HG02938 (cell line): ENCODE data around the gene PON1.

ENCODE experiments used
- ATAC-seq: cut with Tn5 transposase; IDR thresholded peaks from one replicate; pipeline ENCODE4 v1.9.1; 2021; ENCODE audit warnings: mild to moderate bottlenecking, moderate library complexity; ENCODE audit not compliant: unreplicated experiment

PON1 gene

DNA sequence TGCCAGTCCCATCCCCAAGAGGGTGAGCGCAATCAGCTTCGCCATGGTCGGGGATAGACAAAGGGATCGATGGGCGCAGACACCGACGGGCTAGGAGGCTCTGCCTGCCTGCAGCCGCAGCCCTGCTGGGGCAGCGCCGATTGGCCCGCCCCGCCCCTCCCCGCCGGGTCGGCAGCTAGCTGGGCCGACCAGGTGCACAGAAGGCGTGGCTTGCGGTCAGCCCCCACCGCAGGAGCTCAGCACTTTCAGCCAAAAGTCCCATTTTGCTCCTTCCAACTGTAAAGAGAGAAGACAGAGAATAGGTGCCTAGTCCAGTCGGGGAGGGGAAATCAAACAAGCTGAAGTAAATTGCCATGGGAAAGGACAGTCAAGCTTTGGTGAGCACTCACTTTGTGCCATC is at the start of gene PON1:
PON1 (minus strand) TSS at position 102 of the 400 bp plus-strand sequence; CDS start at position 45, 57 bp downstream.
- no peak for ATAC-seq

DNA sequence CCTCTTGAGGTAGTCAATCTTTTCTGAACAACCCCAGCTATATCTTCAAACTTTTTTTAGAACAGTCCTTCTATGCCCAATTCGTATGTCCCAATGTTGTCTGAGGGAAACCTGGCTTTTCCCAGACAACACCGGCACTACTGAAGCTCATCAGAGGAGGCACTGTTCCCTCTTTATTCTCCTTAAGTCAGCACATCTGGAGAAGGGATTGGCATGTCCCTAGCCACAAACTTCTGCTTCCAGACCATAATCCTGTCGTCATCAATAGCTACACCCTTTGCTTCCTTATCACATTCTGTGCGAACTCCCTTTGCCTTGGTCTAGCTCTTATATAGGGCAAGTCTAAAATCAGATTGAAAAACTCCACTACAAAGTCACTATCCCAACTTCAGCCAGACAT is 49.0 kb upstream of the PON1 start:
- ATAC-seq, result no peak

DNA sequence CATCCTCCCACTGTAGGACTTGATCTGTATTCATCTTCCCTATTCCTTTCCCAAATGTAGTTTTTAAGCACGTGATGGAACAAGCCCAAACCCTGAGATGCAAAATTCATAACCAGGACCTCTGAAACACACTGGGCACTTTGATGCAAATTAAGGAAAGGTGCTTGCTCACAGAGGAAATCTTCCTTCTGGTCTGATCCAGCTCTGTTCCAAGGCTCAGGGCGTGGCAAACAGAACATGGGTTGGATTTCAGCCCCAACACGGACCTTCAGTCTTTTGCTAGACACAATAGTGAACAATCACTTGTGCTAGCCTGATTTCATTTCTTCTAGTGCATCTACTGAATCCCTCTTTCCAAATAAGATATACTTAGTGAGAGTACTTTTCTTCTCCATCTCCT is 43.9 kb upstream of the PON1 start:
- no peak for ATAC-seq

DNA sequence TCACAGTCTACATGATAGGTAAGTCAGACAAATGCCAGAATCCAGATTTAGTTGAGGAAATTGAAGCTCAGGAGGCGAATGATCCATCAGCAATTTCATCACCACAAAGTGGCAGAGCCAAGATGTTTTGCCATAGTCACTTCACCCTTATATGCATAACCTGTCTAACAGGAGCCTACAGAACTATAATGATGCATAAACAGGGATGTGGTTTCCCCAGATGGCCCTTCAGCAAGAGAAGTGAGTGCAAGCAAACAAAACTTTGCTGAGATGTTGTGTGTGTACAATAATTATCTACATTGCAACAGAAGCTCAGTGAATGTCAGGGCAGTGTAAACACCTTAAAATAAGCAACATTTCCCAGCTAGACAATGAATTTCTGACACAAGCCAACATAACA is 43.3 kb upstream of the PON1 start:
- no peak for ATAC-seq

DNA sequence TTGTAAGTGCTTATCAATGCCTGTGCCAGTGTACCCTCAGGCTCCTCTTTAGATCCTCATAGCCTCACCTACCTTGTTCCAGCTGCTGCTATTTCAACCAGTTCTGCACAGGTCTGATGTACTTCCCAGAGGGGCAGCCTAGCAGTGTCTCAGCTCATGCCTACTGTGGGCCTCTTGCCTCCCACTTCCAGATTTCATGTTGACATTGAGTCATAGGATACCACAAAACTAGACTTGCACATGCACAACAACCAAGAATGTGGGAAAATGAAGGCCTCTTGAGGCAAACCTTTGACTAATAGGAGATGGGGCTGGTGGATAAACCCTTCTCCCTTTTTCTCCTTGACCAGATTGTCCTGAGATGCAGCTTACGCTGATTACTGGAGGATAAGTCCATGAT is 40.8 kb upstream of the PON1 start:
- no peak for ATAC-seq

DNA sequence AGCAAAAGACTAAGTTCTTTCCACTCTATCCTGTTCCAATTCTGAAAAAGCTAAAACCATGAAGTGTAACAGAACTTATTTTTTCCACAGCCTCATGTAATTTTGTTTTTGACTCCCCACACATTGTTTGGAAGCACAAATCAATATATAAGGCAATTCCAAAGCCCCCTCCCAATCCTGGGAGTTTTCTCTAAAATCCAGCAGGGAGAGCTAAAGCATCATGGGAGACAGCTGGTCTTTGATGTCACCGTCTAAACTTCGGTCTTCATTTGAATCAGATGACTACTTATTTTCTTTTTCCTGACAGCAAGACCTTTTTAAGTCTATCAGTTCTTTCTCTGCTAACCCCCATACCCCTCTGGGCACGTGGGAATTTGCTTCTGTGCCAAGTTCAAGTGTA is 33.3 kb upstream of the PON1 start:
- no peak for ATAC-seq

DNA sequence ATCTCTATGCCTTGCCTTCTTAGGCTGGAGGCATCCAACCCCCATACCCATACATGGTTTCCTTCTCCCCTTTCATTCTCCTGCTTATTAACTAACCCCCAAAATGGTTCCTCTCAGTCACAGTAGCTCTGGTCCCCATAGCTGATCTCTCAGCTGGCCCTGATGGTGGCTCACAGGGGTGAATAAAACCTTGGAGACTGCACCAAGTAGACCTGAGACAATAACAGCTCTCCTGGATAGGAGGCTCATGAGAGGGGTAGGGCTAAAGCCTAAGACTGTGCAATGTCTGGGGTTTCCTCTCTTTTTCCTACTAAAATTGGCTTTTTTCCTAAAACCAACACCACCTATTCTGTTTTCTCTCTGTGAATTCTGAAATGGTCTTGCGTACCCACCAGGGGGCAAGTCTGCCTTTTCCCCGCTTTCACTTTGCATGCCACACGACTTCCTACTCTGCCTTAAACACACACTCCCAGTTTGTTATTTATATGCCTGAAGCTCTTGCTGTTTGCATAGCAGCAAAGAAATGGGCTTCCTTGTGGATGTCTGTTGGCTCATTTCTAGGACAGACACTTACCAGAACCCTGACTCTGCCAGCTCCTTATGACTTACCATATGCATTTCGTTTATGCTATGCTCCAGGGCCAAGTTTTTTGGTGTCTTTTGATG is 18.4 kb upstream of the PON1 start:
- no peak for ATAC-seq

DNA sequence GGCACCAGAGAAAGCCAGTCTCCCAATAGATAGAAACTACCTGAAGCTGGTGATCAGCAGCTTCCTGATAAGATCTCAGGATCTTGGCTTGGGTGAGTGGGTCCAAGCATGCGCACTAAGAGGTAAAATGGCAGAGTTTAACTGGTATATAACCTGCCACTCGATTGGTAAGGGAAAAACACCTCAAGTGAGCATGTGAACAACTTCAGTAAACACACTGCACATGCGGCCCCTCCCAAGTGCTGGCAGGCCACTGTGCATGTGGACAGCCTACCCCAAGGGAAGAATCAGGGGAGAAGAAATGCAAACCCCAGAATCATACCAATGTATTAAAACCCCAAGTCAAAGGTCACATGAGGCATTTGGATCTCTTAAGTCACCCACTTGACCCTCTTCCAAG is 17.7 kb upstream of the PON1 start:
- no peak for ATAC-seq

DNA sequence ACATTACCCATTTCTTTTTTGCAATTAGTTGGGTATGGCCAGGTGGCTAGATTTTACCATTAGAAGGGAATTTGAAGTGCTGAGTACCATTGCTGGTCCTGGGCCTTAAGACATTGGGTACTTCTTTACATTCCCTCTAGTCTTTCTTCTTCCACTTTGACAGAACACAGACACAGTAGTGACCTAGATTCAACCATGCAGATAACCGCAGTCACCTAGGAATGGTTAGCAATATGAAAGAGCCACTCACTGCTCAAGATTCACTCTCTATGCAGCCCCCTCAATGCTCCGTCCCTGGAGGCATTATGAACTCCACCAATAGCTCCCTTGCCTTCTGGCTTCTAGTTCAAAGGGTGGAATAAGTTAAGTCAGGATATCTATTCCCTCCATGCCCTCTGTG is 16.2 kb upstream of the PON1 start:
- ATAC-seq, result no peak

DNA sequence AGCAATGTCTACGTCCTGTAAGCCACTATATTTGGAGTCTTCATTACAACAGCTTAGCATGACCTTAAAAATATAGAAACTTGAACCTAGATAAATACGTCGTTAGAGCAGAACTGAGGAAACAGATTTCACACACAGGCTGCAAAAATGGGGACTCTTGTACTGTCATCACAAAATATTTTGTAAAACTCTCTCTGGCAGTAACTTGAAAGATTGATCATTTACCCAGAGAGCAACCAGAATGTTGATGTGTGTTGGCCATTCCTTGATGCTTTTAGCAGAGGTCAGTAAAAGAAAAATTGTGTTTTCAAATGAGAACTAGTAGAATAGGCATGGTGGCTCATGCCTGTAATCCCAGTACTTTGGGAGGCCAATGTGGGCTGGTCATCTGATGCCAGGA is 14.5 kb upstream of the PON1 start:
- no peak for ATAC-seq

DNA sequence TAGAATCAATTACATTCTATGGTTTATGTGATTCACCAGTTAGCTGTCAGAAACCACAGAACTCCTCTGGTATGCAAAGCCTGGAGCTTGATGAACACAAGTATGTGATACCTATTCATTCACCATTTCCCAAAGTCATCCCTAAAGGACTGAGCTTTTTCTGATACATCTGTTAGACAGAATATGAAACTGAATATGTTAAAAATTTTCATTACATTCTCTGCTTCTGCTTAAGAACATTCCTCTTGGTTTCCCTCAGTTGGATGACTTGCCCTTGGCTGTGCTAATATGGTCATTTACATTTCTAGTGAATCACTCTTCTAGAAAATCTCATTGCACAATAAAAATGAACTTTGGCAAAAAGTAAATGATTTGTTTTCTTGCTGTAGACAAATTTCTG is 10.8 kb upstream of the PON1 start:
- ATAC-seq, result no peak

DNA sequence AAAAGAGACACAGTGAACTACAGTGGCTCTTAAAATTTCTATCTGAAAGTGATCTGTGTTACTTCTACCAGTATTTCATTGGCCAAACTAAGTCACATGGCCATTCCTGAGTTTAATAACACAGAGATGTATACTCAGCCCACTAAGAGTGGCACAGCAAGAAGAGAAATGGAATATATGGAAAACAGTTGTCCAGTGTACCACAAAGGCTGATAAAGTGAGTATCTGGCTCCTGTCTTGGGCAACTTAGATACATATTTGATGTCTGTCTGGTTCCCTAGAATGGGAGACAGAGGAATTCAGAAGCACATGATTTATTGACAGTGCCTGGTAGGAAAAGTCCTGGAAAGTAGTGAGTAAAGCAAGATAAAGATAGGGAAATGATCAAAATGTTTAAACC is 10.1 kb upstream of the PON1 start:
- no peak for ATAC-seq

DNA sequence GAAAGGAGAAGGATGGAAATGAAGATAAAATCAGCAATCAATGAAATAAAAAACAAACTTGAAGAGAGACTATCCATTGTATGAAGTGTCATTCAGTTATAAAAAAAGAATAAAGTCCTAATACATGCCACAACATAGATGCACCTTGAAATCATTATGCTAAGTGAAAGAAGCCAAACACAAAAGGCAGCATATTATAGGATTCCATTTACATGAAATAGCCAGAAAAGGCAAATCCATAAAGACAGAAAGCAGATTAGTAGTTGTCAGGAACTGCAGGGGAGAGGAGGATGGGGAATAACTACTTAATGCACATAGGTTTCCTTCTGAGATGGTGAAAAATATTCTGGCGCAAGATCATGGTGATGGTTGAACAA is 6.6 kb upstream of the PON1 start:
- ATAC-seq, result peak; percentile 17

DNA sequence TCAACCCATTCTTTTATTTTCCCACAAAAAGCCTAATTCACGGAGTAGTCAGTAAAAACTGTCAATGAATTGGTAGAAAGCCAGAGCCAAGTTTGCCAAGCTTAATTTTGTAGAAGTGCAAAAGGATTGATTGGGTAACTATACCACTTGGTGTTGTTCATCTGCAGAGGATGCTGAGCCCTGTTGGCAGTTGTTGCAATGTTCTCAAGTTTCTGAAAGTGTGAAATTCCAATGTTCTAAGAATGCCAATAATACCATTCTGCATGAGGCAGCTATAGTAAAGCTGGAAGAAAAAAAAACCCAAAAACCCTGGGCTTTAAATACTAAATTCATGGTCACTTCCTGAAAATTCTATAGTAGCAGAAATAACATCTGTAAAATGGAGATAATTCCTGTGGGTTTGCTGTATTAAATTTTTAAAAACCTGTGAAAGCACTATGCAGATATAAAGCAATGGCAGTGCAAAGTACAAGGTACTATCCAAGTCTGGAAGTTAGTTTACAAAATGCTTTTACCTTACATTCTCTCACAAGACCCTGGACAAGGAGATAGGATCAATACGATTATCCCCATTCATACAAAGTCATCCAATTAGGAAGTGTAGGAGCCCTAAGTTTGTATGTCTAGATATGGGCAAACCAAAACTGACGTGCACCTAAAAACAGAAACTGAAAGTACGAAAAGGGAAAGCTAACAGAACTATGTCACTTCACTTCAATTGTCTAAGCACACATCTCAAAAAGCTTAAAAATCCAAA is 6.0 kb upstream of the PON1 start:
- peak; percentile 99 for ATAC-seq

DNA sequence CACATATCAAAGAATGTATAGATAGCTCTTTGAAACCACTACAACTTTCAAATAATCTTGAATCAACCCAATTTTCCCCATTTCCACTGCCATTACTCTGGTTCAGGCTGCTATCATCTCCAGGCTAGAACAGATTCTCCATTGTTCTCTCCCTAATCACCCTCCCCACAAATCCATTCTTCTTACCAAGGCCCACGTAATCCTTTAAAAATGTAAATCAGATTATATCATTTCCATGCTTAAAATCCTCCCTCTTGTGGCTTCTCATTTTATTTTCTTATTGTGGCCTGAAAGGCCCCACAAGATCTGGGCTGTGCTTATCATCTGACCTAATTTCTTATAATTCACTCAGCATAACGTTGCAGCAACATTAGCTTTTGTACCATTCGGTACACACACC is 3.0 kb upstream of the PON1 start:
- ATAC-seq, result no peak

DNA sequence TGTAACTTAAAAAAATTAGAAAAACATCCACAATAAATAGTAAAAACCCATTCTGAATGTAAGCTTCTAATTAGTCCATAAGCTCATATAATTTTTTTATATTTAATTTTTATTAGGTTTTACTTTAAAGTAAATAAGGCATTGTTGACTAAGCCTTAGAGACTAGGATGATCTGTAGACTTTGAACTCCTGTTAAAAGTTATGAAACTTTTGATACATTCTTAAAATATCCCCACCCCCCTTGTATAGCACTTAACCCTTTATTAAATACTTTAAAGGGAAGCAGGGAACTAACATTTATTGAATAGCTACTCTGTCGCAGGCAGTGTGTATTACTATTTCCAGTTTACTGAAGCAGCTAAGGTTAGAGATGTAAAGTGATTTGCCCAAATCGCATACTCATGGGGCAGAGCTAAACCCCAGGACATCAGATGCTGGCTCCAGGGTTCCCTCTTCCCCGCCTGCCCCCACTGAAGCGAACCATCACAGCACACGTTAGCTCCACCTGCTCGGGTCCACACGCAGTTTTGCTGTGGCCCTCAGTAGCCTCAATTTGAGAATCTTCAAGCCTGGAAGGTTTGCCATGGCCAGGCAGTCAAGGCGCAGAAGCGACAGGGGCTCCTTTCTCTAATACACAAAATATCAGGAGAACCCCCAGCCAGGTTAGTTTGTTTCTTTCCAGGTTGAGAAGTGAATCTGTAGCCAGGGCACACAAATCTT is 762 bp downstream of the PON1 start:
- ATAC-seq, result no peak

DNA sequence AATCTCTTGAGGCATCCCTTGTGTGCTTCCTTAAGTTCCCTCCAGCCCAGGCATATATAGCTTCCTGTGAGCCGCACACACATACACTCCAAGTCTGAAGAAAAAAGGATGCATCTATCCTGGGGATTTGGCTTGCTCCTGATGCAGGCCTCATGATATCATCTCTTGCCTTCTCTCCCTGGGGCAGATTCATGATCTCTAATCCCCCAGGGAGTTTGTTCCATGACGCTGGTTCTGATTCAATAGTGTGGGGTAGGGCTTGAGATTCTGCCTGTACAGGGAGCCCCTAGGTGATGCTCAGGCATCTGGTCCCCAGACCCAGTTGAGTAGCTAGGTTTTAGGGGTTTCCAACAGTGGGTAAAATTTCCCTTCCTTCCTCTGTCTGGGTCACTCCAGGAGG is 1.5 kb downstream of the PON1 start:
- no peak for ATAC-seq

DNA sequence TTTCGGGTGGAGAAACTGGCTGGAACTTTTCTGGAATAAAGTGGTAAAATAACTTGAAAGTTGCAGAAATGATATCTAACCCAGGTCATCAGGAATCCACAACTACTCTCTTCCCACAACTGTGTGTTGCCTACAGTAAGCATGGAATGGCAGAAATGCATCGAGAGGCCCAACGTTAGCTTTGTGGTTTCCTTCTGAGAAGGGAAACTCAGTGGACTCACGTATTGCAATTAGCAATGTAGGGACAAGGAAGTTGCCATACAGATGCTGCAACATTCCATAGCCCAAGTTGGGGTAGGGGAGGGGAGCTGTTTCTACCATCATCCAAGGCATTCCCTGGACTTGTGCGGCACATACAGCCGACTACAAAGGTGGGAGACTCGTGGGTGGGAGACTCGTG is 1.9 kb downstream of the PON1 start:
- no peak for ATAC-seq

DNA sequence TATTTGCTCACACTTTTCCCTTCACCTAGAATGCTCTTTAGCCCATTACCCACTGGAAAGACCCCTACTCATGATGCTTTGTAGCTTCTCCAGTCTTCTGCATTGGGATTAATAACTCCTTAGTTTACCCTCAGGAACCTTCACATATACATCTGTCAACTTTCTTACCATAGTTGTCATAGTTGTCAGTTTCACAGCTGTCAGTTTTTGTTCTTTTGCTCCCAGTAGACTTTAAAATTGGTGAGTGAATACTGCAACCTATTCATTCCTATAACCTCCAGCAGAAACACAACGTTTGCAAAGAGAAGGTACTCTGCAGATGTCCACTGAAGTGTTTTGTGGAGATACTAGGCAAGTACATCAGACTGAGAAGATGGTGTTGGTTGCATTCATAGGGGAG is 2.6 kb downstream of the PON1 start:
- no peak for ATAC-seq

DNA sequence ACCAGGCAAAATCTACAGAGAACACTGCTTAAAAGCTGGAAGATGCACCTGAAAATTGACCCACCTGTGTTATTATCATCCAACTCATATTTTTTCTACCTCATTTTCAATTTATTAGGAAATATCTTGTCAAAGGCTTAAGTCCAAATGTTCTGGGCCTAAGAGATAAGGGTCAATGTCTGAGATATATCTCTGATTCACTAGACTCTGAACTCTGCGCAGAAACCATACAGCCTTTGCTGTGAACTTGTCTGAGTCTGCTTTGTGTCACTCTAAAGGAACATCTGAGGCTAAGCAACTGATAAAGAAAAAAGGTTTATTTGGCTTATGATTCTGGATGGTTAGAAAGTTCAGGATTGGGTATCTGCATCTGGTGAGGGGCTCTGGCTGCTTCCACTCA is 3.7 kb downstream of the PON1 start:
- no peak for ATAC-seq

DNA sequence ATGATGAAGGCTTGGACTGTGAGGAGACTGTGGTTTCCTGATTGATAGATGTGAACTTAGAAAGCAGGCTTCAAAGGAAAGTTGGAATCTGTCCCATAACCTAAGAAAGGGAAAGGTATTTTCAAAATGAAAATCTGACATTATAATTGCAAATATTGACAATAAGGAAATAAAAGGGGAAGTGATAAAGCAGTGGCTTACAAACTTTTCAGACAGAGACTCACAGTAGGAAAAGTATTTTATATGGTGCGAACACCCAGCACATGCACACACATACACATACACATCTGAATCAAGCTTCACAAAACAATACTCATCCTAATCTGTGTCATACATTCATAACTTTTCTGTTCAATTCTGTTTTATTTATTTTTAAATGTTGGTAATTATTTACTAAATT is 4.8 kb downstream of the PON1 start:
- no peak for ATAC-seq

DNA sequence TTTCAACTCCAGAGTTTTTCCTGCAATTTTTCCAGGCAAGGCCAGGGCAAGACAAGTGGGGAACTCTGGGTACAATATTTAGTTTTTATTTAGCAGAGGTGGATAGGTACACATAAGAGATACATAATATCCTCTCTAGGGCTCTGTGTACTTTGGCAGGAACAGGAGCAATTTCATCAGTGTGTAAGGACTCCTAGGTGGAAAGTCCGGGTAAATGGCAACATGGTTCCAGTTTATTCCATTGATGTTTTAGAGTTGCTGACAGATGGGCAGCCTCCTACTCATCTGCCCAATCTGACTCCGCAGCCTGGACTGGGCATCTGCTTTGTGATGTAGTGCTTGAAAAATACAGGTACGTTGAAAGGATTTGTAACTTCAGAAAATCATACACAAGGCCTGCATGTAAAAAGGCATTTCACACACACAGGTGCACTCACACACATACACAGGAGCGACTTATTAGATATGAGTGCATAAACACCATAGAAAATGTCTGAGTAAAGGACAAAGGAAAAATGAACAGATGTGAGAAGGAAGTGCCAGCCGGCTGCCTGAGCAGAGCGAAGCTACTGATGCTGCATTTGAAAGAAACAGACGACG is 5.7 kb downstream of the PON1 start:
- no peak for ATAC-seq
